ENCODE data around the gene TTC34.
"Not testable (repeated sequence)": the region's sequence is repeated elsewhere in the genome, so short reads cannot be mapped to it uniquely, and the experiment has no call there.

TTC34 gene

DNA sequence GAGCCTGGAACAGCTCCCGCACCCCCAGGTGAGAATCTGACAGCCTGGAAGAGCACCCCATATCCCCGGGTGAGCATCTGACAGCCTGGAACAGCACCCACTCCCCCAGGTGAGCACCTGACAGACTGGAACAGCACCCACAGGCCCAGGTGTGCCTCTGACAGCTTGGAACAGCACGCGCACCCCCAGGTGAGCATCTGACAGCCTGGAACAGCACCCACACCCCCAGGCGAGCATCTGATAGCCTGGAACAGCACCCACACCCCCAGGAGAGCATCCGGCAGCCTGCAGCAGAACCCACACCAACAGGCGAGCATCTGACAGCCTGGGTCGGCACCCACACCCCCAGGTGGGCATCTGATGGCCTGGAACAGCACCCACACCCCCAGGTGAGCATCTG lies 141.7 kb downstream of the TTC34 start:
- not testable (repeated sequence) for H2AFZ ChIP-seq (ENCODE audit: low read length); H3K4me1 ChIP-seq (ENCODE audit: control insufficient read depth in 2 of 2, insufficient read depth in 1 of 2, low read depth in 1 of 2, low read length in 2 of 2); H2BK12ac ChIP-seq (ENCODE audit: low read length); H3K4ac ChIP-seq (ENCODE audit: low read length); H2BK5ac ChIP-seq (ENCODE audit: low read length); H3K36me3 ChIP-seq (replicated peaks in 1 of 2; ENCODE audit: control insufficient read depth in 2 of 2, insufficient read depth in 2 of 2, low read length in 2 of 2); H2BK120ac ChIP-seq (ENCODE audit: low read depth, low read length); H3K27ac ChIP-seq (replicated peaks; ENCODE audit: low read length); H2BK15ac ChIP-seq (ENCODE audit: low read length); DNase-seq (ENCODE audit: low spot score); H3K23ac ChIP-seq (ENCODE audit: low read depth, low read length, poor library complexity); H4K91ac ChIP-seq (ENCODE audit: low read depth, low read length, poor library complexity); H3K9ac ChIP-seq (ENCODE audit: low read depth, low read length, poor library complexity); H3K4me2 ChIP-seq (ENCODE audit: insufficient read depth, low read length, poor library complexity, severe bottlenecking); H3K79me1 ChIP-seq (ENCODE audit: low read depth, low read length); H3K27me3 ChIP-seq (ENCODE audit: control insufficient read depth in 3 of 3, insufficient read depth in 3 of 3, low read depth in 1 of 3, low read length in 3 of 3); H3K4me3 ChIP-seq (ENCODE audit: low read length in 2 of 2); H3K18ac ChIP-seq (ENCODE audit: low read length); H2AK5ac ChIP-seq (ENCODE audit: low read depth, low read length); H3K9me3 ChIP-seq (replicated peaks in 1 of 2; ENCODE audit: control insufficient read depth in 2 of 2, insufficient read depth in 1 of 2, low read depth in 1 of 2, low read length in 2 of 2); H3K14ac ChIP-seq (ENCODE audit: low read length); H4K8ac ChIP-seq (ENCODE audit: low read depth, low read length)
- no CpG with 5 or more reads among the region's 8 CpGs for WGBS, 2 donors (ENCODE audit: extremely low coverage in 2 of 2, insufficient read length in 2 of 2, insufficient replicate concordance in 1 of 2)

- not testable (repeated sequence) for H3K4me1 ChIP-seq (ENCODE audit: control insufficient read depth in 2 of 2, insufficient read depth in 1 of 2, low read depth in 1 of 2, low read length in 2 of 2); H3K23ac ChIP-seq (ENCODE audit: low read depth, low read length, poor library complexity); H2BK120ac ChIP-seq (ENCODE audit: low read depth, low read length); H3K4me2 ChIP-seq (ENCODE audit: insufficient read depth, low read length, poor library complexity, severe bottlenecking); H2AK5ac ChIP-seq (ENCODE audit: low read depth, low read length); H3K79me1 ChIP-seq (ENCODE audit: low read depth, low read length); H2AFZ ChIP-seq (ENCODE audit: low read length); H3K27ac ChIP-seq (replicated peaks; ENCODE audit: low read length); H3K18ac ChIP-seq (ENCODE audit: low read length); H4K8ac ChIP-seq (ENCODE audit: low read depth, low read length); H3K36me3 ChIP-seq (replicated peaks in 1 of 2; ENCODE audit: control insufficient read depth in 2 of 2, insufficient read depth in 2 of 2, low read length in 2 of 2); H4K91ac ChIP-seq (ENCODE audit: low read depth, low read length, poor library complexity); H2BK15ac ChIP-seq (ENCODE audit: low read length); H2BK12ac ChIP-seq (ENCODE audit: low read length); H3K4ac ChIP-seq (ENCODE audit: low read length); DNase-seq (ENCODE audit: low spot score); H2BK5ac ChIP-seq (ENCODE audit: low read length); H3K9me3 ChIP-seq (replicated peaks in 1 of 2; ENCODE audit: control insufficient read depth in 2 of 2, insufficient read depth in 1 of 2, low read depth in 1 of 2, low read length in 2 of 2); H3K9ac ChIP-seq (ENCODE audit: low read depth, low read length, poor library complexity); H3K4me3 ChIP-seq (ENCODE audit: low read length in 2 of 2)
- H3K27me3 ChIP-seq (ENCODE audit: control insufficient read depth in 3 of 3, insufficient read depth in 3 of 3, low read depth in 1 of 3, low read length in 3 of 3) = peaks cover 2 to 24% (median 5%) of the 10 kb centered on the region in 3 experiments
- H3K14ac ChIP-seq (ENCODE audit: low read length) = peak overlapping the region; percentile 63
- WGBS, 2 donors (ENCODE audit: extremely low coverage in 2 of 2, insufficient read length in 2 of 2, insufficient replicate concordance in 1 of 2) = no CpG with 5 or more reads among the region's 10 CpGs
Measured at GRCh38 chr1:2657909-2658308, 143.6 kb downstream of the TTC34 start.

DNA sequence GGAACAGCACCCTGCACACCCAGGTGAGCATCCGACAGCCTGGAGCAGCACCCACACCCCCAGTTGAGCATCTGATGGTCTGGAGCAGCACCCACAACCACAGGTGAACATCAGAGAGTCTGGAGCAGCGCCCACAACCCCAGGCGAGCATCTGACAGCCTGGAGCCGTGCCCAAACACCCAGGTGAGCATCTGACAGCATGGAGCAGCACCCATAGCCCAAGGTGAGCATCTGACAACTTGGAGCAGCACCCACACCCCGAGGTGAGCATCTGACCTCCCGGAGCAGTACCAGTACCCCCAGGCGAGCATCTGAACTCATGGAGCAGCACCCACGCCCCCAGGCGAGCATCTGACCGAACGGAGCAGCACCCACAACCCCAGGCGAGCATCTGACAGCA lies 144.4 kb downstream of the TTC34 start:
- not testable (repeated sequence) for H4K8ac ChIP-seq (ENCODE audit: low read depth, low read length); H3K4me1 ChIP-seq (ENCODE audit: control insufficient read depth in 2 of 2, insufficient read depth in 1 of 2, low read depth in 1 of 2, low read length in 2 of 2); H3K9me3 ChIP-seq (replicated peaks in 1 of 2; ENCODE audit: control insufficient read depth in 2 of 2, insufficient read depth in 1 of 2, low read depth in 1 of 2, low read length in 2 of 2); H3K27ac ChIP-seq (replicated peaks; ENCODE audit: low read length); H3K36me3 ChIP-seq (replicated peaks in 1 of 2; ENCODE audit: control insufficient read depth in 2 of 2, insufficient read depth in 2 of 2, low read length in 2 of 2); H2BK15ac ChIP-seq (ENCODE audit: low read length); H3K4me3 ChIP-seq (ENCODE audit: low read length in 2 of 2); H3K79me1 ChIP-seq (ENCODE audit: low read depth, low read length); H3K4me2 ChIP-seq (ENCODE audit: insufficient read depth, low read length, poor library complexity, severe bottlenecking); H2AK5ac ChIP-seq (ENCODE audit: low read depth, low read length); H2AFZ ChIP-seq (ENCODE audit: low read length); H4K91ac ChIP-seq (ENCODE audit: low read depth, low read length, poor library complexity); H3K9ac ChIP-seq (ENCODE audit: low read depth, low read length, poor library complexity); H3K4ac ChIP-seq (ENCODE audit: low read length); H3K14ac ChIP-seq (ENCODE audit: low read length); H3K23ac ChIP-seq (ENCODE audit: low read depth, low read length, poor library complexity); H3K18ac ChIP-seq (ENCODE audit: low read length); DNase-seq (ENCODE audit: low spot score); H2BK120ac ChIP-seq (ENCODE audit: low read depth, low read length)
- peak overlapping the region; percentile 88 for H2BK12ac ChIP-seq (ENCODE audit: low read length)
- peak overlapping the region; percentile 91 for H2BK5ac ChIP-seq (ENCODE audit: low read length)
- no CpG with 5 or more reads among the region's 12 CpGs for WGBS, 2 donors (ENCODE audit: extremely low coverage in 2 of 2, insufficient read length in 2 of 2, insufficient replicate concordance in 1 of 2)
- peaks cover 2 to 26% (median 7%) of the 10 kb centered on the region in 3 experiments for H3K27me3 ChIP-seq (ENCODE audit: control insufficient read depth in 3 of 3, insufficient read depth in 3 of 3, low read depth in 1 of 3, low read length in 3 of 3)

DNA sequence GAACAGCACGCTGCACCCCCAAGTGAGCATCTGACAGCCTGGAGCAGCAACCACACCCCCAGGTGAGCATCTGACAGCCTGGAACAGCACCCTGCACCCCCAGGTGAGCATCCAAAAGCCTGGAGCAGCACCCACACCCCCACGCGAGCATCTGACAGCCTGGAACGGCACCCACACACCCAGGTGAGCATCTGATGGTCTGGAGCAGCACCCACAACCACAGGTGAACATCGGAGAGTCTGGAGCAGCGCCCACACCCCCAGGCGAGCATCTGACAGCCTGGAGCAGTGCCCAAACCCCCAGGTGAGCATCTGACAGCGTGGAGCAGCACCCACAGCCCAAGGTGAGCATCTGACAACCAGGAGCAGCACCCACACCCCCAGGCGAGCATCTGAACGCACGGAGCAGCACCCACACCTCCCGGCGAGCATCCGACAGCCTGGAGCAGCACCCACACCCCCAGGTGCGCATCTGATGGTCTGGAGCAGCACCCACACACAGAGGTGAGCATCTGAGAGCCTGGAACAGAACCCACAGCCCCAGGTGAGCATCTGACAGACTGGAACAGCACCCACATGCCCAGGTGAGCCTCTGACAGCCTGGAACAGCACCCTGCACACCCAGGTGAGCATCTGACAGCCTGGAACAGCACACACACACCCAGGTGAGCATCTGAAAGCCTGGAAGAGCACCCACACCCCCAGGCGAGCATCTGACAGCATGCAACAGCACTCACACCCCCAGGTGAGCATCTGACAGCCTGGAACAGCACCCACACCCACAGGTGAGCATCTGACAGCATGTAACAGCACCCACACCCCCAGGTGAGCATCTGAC lies 145.7 kb downstream of the TTC34 start:
- not testable (repeated sequence) for H2BK15ac ChIP-seq (ENCODE audit: low read length); H4K8ac ChIP-seq (ENCODE audit: low read depth, low read length); H3K27ac ChIP-seq (replicated peaks; ENCODE audit: low read length); H3K36me3 ChIP-seq (replicated peaks in 1 of 2; ENCODE audit: control insufficient read depth in 2 of 2, insufficient read depth in 2 of 2, low read length in 2 of 2); H3K4ac ChIP-seq (ENCODE audit: low read length); DNase-seq (ENCODE audit: low spot score); H4K91ac ChIP-seq (ENCODE audit: low read depth, low read length, poor library complexity); H3K4me2 ChIP-seq (ENCODE audit: insufficient read depth, low read length, poor library complexity, severe bottlenecking); H3K4me1 ChIP-seq (ENCODE audit: control insufficient read depth in 2 of 2, insufficient read depth in 1 of 2, low read depth in 1 of 2, low read length in 2 of 2); H2AFZ ChIP-seq (ENCODE audit: low read length); H2BK12ac ChIP-seq (ENCODE audit: low read length)
- Histone ChIP-seq H3K18ac (ENCODE audit: low read length) (peak overlapping the region; percentile 20), H2AK5ac (ENCODE audit: low read depth, low read length) (peak overlapping the region; percentile 80), H3K9me3 (replicated peaks in 1 of 2; ENCODE audit: control insufficient read depth in 2 of 2, insufficient read depth in 1 of 2, low read depth in 1 of 2, low read length in 2 of 2) (peaks cover 0 to 15% of the 10 kb centered on the region in 2 donors), H2BK120ac (ENCODE audit: low read depth, low read length) (peak overlapping the region; percentile 68), H3K4me3 (ENCODE audit: low read length in 2 of 2) (peak overlapping the region in 1 of 2 donors; percentile 3), H3K14ac (ENCODE audit: low read length) (peak overlapping the region; percentile 25), H3K9ac (ENCODE audit: low read depth, low read length, poor library complexity) (peak overlapping the region; percentile 80), H3K23ac (ENCODE audit: low read depth, low read length, poor library complexity) (peak overlapping the region; percentile 76), H3K27me3 (ENCODE audit: control insufficient read depth in 3 of 3, insufficient read depth in 3 of 3, low read depth in 1 of 3, low read length in 3 of 3) (peaks cover 2 to 31% (median 7%) of the 10 kb centered on the region in 3 experiments), H3K79me1 (ENCODE audit: low read depth, low read length) (peaks cover 10% of the 10 kb centered on the region), H2BK5ac (ENCODE audit: low read length) (peak overlapping the region; percentile 20)
- WGBS, 2 donors (ENCODE audit: extremely low coverage in 2 of 2, insufficient read length in 2 of 2, insufficient replicate concordance in 1 of 2) = no CpG with 5 or more reads among the region's 16 CpGs
